ENCODE measurements around the gene SCNM1. TPM values are rescaled to one million over a fixed set of nuclear protein-coding genes. Genes with fewer than 3 reads are reported as not detected.

Gene SCNM1
- total and polyA plus RNA-seq, 9 of the 15 experiments (the other 6 are each of a cell fraction or from before 2014, with no cell fraction given): 17.2 to 204 (median 63.0) TPM

DNA sequence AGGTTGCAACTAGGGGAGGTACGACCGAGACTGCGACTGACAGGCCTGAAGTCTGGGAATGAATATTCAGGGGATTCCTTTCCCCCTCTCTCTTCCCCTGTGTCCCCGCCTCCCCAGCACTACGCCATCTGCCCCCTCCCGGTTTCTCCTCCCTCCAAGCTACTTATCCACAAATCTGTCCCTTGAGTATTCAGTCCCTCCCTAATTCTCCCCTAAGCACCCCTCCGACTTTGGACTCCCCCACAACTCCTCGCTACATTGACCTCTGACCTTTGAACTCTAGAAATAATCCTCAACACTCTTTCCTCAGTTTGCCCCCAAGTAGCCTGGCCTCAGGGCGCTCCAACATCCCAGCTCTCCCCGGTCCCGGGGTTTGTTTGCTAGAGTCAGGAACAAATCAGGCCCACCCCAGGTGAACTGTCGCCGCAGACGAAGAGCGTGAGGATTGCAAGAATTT, 635 bp upstream of the SCNM1 start (continued):
- TF ChIP-seq, protein P1, sequence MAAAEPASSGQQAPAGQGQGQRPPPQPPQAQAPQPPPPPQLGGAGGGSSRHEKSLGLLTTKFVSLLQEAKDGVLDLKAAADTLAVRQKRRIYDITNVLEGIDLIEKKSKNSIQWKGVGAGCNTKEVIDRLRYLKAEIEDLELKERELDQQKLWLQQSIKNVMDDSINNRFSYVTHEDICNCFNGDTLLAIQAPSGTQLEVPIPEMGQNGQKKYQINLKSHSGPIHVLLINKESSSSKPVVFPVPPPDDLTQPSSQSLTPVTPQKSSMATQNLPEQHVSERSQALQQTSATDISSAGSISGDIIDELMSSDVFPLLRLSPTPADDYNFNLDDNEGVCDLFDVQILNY (CRISPR knock-in tag; IDR thresholded peaks at IDR 0.05): no peak
- TF ChIP-seq KAT8 (IDR thresholded peaks at IDR 0.05; ENCODE audit: low read depth) (no peak), PHF21A (IDR thresholded peaks at IDR 0.05; ENCODE audit: borderline replicate concordance, low read depth) (no peak; the same call in 1 of the 2 replicates), HNRNPH1 (optimal IDR thresholded peaks at IDR 0.05; ENCODE audit: low read depth, low read length) (no peak), ZNF12 (CRISPR knock-in tag; IDR thresholded peaks at IDR 0.05) (no peak), ZSCAN32 (CRISPR knock-in tag; IDR thresholded peaks at IDR 0.05) (no peak), ELF1 (tag; IDR thresholded peaks at IDR 0.05) (no peak), MTA3 (IDR thresholded peaks at IDR 0.05; ENCODE audit: borderline replicate concordance) (no peak), SLC30A9 (CRISPR knock-in tag; IDR thresholded peaks at IDR 0.05) (no peak), GABPB1 (CRISPR knock-in tag; IDR thresholded peaks at IDR 0.05) (no peak), ZBTB7A (IDR thresholded peaks at IDR 0.05; ENCODE audit: borderline replicate concordance, control insufficient read depth, low read depth, low read length) (no peak), CBX8 (IDR thresholded peaks at IDR 0.05; ENCODE audit: borderline replicate concordance, extremely low read depth, low read depth, low read length, poor library complexity, severe bottlenecking) (no peak), LCOR (CRISPR knock-in tag; IDR thresholded peaks at IDR 0.05) (peak; percentile 70; the same call in 1 of the 2 replicates), KDM1A (IDR thresholded peaks at IDR 0.05) (peak; percentile 45 to 57; a peak in 3 of 4 replicates)
- TF ChIP-seq, protein P2, sequence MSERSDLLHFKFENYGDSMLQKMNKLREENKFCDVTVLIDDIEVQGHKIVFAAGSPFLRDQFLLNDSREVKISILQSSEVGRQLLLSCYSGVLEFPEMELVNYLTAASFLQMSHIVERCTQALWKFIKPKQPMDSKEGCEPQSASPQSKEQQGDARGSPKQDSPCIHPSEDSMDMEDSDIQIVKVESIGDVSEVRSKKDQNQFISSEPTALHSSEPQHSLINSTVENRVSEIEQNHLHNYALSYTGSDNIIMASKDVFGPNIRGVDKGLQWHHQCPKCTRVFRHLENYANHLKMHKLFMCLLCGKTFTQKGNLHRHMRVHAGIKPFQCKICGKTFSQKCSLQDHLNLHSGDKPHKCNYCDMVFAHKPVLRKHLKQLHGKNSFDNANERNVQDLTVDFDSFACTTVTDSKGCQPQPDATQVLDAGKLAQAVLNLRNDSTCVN (CRISPR knock-in tag; IDR thresholded peaks at IDR 0.05): 0 out of 2 replicates have a peak, but pooled peaks have one; percentile 20
- TF ChIP-seq, protein P3, sequence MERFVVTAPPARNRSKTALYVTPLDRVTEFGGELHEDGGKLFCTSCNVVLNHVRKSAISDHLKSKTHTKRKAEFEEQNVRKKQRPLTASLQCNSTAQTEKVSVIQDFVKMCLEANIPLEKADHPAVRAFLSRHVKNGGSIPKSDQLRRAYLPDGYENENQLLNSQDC (CRISPR knock-in tag; IDR thresholded peaks at IDR 0.05): no peak
- TF ChIP-seq, protein P4, sequence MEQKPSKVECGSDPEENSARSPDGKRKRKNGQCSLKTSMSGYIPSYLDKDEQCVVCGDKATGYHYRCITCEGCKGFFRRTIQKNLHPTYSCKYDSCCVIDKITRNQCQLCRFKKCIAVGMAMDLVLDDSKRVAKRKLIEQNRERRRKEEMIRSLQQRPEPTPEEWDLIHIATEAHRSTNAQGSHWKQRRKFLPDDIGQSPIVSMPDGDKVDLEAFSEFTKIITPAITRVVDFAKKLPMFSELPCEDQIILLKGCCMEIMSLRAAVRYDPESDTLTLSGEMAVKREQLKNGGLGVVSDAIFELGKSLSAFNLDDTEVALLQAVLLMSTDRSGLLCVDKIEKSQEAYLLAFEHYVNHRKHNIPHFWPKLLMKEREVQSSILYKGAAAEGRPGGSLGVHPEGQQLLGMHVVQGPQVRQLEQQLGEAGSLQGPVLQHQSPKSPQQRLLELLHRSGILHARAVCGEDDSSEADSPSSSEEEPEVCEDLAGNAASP (IDR thresholded peaks at IDR 0.05): no peak
- TF ChIP-seq, protein P5, sequence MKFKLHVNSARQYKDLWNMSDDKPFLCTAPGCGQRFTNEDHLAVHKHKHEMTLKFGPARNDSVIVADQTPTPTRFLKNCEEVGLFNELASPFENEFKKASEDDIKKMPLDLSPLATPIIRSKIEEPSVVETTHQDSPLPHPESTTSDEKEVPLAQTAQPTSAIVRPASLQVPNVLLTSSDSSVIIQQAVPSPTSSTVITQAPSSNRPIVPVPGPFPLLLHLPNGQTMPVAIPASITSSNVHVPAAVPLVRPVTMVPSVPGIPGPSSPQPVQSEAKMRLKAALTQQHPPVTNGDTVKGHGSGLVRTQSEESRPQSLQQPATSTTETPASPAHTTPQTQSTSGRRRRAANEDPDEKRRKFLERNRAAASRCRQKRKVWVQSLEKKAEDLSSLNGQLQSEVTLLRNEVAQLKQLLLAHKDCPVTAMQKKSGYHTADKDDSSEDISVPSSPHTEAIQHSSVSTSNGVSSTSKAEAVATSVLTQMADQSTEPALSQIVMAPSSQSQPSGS (CRISPR knock-in tag; IDR thresholded peaks at IDR 0.05): no peak
- TF ChIP-seq, protein P6, sequence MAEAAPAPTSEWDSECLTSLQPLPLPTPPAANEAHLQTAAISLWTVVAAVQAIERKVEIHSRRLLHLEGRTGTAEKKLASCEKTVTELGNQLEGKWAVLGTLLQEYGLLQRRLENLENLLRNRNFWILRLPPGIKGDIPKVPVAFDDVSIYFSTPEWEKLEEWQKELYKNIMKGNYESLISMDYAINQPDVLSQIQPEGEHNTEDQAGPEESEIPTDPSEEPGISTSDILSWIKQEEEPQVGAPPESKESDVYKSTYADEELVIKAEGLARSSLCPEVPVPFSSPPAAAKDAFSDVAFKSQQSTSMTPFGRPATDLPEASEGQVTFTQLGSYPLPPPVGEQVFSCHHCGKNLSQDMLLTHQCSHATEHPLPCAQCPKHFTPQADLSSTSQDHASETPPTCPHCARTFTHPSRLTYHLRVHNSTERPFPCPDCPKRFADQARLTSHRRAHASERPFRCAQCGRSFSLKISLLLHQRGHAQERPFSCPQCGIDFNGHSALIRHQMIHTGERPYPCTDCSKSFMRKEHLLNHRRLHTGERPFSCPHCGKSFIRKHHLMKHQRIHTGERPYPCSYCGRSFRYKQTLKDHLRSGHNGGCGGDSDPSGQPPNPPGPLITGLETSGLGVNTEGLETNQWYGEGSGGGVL (CRISPR knock-in tag; IDR thresholded peaks at IDR 0.05): no peak
- TF ChIP-seq, protein P7, sequence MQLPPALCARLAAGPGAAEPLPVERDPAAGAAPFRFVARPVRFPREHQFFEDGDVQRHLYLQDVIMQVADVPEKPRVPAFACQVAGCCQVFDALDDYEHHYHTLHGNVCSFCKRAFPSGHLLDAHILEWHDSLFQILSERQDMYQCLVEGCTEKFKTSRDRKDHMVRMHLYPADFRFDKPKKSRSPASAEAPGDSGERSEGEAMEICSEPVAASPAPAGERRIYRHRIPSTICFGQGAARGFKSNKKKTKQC (CRISPR knock-in tag; IDR thresholded peaks at IDR 0.05): no peak
